Choroid plexus epithelial cell (primary cell): ENCODE measurements around the gene SLC4A8.

ENCODE experiments used
- DNase-seq: peaks from one replicate; pipeline ENCODE4 v3.0.0-alpha.2; 2010; ENCODE audit warnings: low read depth
- H3K4me3 ChIP-seq: 2 replicates; pipeline ENCODE4 v1.5.1; 2011; ENCODE audit warnings: low read depth, mild to moderate bottlenecking, control low read depth, low read length, moderate library complexity
- TF ChIP-seq, protein P1 (sequence below): conservative IDR thresholded peaks from 2 replicates; pipeline ENCODE4 v1.5.1; 2011; ENCODE audit warnings: low read depth, mild to moderate bottlenecking, control low read depth, inconsistent platforms, low read length, moderate library complexity

The SLC4A8 gene

DNA sequence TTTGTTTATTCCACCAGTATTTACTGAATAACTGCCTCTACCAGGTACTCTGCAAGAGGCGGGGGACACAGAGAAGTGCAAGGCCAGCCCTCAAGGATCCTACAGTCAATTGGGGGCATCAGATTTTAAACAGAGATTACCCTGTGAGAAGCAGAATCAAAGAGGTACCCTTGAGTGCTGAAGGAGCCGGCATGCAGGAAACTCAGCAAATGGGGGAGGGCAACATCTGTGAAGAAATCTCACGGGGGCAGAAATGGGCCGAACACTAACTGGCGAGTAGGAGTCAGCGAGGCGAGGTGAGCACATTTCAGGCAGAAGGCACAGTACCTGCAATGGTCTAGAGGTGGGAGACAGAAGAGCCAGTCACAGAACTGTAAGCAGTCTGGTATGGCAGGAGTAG, 42.5 kb upstream of the SLC4A8 start:
- TF ChIP-seq, protein P1, sequence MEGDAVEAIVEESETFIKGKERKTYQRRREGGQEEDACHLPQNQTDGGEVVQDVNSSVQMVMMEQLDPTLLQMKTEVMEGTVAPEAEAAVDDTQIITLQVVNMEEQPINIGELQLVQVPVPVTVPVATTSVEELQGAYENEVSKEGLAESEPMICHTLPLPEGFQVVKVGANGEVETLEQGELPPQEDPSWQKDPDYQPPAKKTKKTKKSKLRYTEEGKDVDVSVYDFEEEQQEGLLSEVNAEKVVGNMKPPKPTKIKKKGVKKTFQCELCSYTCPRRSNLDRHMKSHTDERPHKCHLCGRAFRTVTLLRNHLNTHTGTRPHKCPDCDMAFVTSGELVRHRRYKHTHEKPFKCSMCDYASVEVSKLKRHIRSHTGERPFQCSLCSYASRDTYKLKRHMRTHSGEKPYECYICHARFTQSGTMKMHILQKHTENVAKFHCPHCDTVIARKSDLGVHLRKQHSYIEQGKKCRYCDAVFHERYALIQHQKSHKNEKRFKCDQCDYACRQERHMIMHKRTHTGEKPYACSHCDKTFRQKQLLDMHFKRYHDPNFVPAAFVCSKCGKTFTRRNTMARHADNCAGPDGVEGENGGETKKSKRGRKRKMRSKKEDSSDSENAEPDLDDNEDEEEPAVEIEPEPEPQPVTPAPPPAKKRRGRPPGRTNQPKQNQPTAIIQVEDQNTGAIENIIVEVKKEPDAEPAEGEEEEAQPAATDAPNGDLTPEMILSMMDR: no peak
- DNase-seq: no peak
- no peak overlapping the region for H3K4me3 ChIP-seq

- no peak overlapping the region for H3K4me3 ChIP-seq
- TF ChIP-seq, protein P1: no peak
- DNase-seq: no peak
Observed at GRCh38 chr12:51383269-51383905, 41.2 kb upstream of the SLC4A8 start.

GRCh38 chr12:51386351-51386750, 38.3 kb upstream of the SLC4A8 start:
- no peak overlapping the region for H3K4me3 ChIP-seq
- TF ChIP-seq, protein P1: no peak
- no peak for DNase-seq

DNA sequence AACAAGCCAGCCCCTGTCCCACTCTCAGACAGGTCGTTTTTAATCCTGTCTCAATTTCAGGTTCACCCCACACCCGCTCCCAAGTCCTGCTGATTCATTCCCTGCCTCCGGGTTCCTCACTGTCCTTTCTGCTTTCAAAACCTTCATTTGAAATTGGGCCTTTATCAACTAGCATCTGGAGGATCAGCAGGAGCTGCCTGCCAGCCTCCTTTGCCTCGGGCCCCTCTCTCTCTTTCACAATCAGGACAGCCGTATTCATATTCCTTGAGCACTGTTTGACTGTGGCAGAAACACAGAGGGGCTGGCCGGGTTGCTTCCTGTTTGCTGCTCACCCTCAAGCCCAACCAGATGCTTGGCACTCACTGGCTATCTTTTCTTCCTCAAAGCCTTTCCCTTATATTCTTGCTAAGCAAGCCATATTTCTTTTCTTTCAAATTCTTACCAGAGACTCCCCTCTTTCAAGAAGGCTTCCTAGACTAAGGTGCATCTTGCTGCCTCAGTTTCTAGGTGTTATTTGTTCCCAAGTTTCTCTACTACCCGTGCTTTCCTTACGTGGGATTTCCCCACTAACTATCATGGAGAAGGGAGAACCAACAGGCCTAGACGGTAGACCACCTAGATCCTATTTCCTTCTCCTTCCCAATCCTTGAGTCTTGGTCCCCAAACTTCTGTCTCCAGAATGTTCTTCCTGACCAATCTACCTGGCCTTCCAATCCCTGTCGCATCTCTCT, 36.4 kb upstream of the SLC4A8 start:
- H3K4me3 ChIP-seq: no peak overlapping the region
- TF ChIP-seq, protein P1: no peak
- peak; percentile 61 for DNase-seq

- TF ChIP-seq, protein P1: no peak
- peak; percentile 28 for DNase-seq
- no peak overlapping the region for H3K4me3 ChIP-seq
Observed at GRCh38 chr12:51388846-51389245, 35.8 kb upstream of the SLC4A8 start.

DNA sequence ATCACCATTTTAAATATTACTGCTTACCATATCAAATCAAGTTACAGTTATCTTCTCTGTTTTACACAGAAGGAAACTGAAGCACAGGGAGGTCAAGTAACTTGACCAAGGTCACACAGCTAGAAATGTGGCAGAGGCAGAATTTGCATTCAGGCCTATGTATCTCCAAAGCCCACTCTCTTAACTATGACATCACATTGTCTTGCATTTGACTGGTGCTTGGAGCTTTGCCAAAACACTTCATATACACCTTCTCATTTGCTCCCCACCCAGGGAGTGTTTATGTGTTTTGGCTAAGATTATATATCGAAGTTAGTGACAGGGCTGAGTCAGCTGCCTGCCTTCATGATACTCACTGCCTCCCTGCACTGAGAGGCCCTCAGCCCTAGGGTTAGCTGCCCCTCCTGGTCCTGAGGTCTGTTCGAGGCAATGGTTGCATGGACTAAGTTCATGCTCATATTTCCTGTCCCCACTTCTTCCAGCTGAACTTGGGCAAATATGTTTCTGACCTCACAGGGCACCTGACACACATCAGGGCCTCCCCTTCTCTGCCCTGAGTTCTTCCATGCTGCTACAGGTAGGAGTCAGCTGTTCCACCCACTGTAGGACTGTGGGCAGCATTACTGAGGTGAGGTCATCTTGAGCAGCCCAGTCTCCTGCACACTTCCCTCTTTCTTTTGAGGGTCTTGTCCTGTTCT, 35.2 kb upstream of the SLC4A8 start:
- no peak overlapping the region for H3K4me3 ChIP-seq
- DNase-seq: peak; percentile 52
- TF ChIP-seq, protein P1: no peak
